GM18502 (cell line): ENCODE results near the gene OR2G3.

ENCODE experiments used
- ATAC-seq: cut with Tn5 transposase; IDR thresholded peaks from one replicate; pipeline ENCODE4 v1.9.1; 2021; ENCODE audit warnings: mild to moderate bottlenecking; ENCODE audit not compliant: unreplicated experiment, poor library complexity

Gene OR2G3

GRCh38 chr1:247605286-247605685, at the start of gene OR2G3:
Gene OR2G3, plus strand, starts transcription at chr1:247605586. Its CDS starts 0 bp downstream, at chr1:247605586.
- ATAC-seq = no peak

GRCh38 chr1:247557926-247558674, 47.3 kb upstream of the OR2G3 start:
- ATAC-seq = no peak

- ATAC-seq = no peak
Observed at GRCh38 chr1:247561711-247562110, 43.7 kb upstream of the OR2G3 start.

- no peak for ATAC-seq
Observed at GRCh38 chr1:247562198-247562597, 43.2 kb upstream of the OR2G3 start.

GRCh38 chr1:247574236-247574635, 31.1 kb upstream of the OR2G3 start:
- no peak for ATAC-seq

GRCh38 chr1:247574664-247575063, 30.7 kb upstream of the OR2G3 start:
- ATAC-seq = no peak

GRCh38 chr1:247576514-247576913, 28.9 kb upstream of the OR2G3 start:
- peak; percentile 65 for ATAC-seq

GRCh38 chr1:247578946-247579460, 26.4 kb upstream of the OR2G3 start:
- ATAC-seq = no peak

- no peak for ATAC-seq
Observed at GRCh38 chr1:247588060-247588459, 17.3 kb upstream of the OR2G3 start, which contains the start of gene OR2G2. Gene OR2G2, plus strand, starts transcription at chr1:247588360. Its CDS starts 0 bp downstream, at chr1:247588360.

GRCh38 chr1:247613405-247613804, 8.0 kb downstream of the OR2G3 start:
- ATAC-seq = no peak

GRCh38 chr1:247614625-247615024, 9.2 kb downstream of the OR2G3 start:
- ATAC-seq = no peak

GRCh38 chr1:247627951-247628350, 22.6 kb downstream of the OR2G3 start:
- no peak for ATAC-seq

- ATAC-seq = no peak
Observed at GRCh38 chr1:247638011-247638410, 32.6 kb downstream of the OR2G3 start.

- ATAC-seq = no peak
Observed at GRCh38 chr1:247638781-247639180, 33.4 kb downstream of the OR2G3 start.

- ATAC-seq = peak; percentile 66
Observed at GRCh38 chr1:247639381-247639981, 34.1 kb downstream of the OR2G3 start.

GRCh38 chr1:247642742-247643141, 37.4 kb downstream of the OR2G3 start:
- no peak for ATAC-seq

- ATAC-seq = no peak
Observed at GRCh38 chr1:247646867-247647266, 41.5 kb downstream of the OR2G3 start.

- ATAC-seq = no peak
Observed at GRCh38 chr1:247647864-247648263, 42.5 kb downstream of the OR2G3 start.

GRCh38 chr1:247653040-247653439, 47.7 kb downstream of the OR2G3 start:
- ATAC-seq = no peak
